ENCODE data around the gene SAPCD2.

- TF ChIP-seq CTCF (conservative IDR thresholded peaks at IDR 0.05) (no peak), ZFX (IDR thresholded peaks at IDR 0.05) (0 out of 2 replicates have a peak, but pooled peaks have one; percentile 49)
Measured at GRCh38 chr9:137077758-137078693, 7.7 kb upstream of the SAPCD2 start.
